Left lung (tissue), 10 donors: Measurements from ENCODE around the gene S100A2. TPM values are rescaled to one million over a fixed set of nuclear protein-coding genes. Genes with fewer than 3 reads are reported as not detected.
A peak's percentile ranks its signal among the peaks of the same experiment; 100 is the strongest.

Source experiments
- ATAC-seq: fragments of 200-7000 bp; cut with Tn5 transposase; one replicate; pipeline ENCODE4 v1.9.1; 2020; ENCODE audit warnings: moderate library complexity
- DNase-seq, 4 donors: peaks; one replicate each; pipeline ENCODE4 v3.0.0-alpha.2; 2013 to 2020
- H3K27ac ChIP-seq, 2 donors: fragments of 200-600 bp; sonication (generic) in 1 of 2; one replicate each; pipeline versions ENCODE4 v1.5.0 to v1.8.0; 2020 to 2021
- H3K27me3 ChIP-seq, 2 donors: fragments of 200-600 bp; sonication (generic) in 1 of 2; one replicate each; pipeline versions ENCODE4 v1.5.0 to v1.8.0; 2020 to 2021
- H3K36me3 ChIP-seq, 2 donors: fragments of 200-600 bp; sonication (generic) in 1 of 2; one replicate each; pipeline versions ENCODE4 v1.5.0 to v1.8.0; 2020 to 2021
- H3K4me1 ChIP-seq, 2 donors: fragments of 200-600 bp; one replicate each; pipeline ENCODE4 v1.8.0; 2021
- H3K4me3 ChIP-seq, 2 donors: fragments of 200-600 bp; sonication (generic) in 1 of 2; one replicate each; pipeline versions ENCODE4 v1.5.0 to v1.8.0; 2020 to 2021; ENCODE audit warnings: mild to moderate bottlenecking in 1 of 2
- H3K9me3 ChIP-seq, 2 donors: fragments of 200-600 bp; sonication (generic) in 1 of 2; one replicate each; pipeline versions ENCODE4 v1.5.0 to v1.8.0; 2020 to 2021
- CTCF ChIP-seq, 2 donors: fragments of 200-600 bp; sonication (generic) in 1 of 2; IDR thresholded peaks; one replicate each; pipeline versions ENCODE4 v1.5.0 to v1.8.0; 2021; ENCODE audit warnings: antibody characterized with exemption in 2 of 2
- intact Hi-C, 2 donors: fragments of 100-400 bp; cut with DNase I; formaldehyde crosslinking; loops; one replicate each; pipeline versions ENCODE4 v1.11.2 to v1.14.2; 2022
- polyA plus RNA-seq, 6 donors: library from polyadenylated mRNA; unstranded; fragments of 120-200 nt; gene quantifications; one replicate each; pipeline ENCODE4 v1.2.1, GENCODE V29; 2013; ENCODE audit not compliant: insufficient read length in 6 of 6
- total RNA-seq, 2 donors: library from RNA; stranded (reverse); fragmentation: NEBNext Ultra II Directional; extraction: Animal tissue kit (Norgen Biotek cat#: 25700); gene quantifications; one replicate each; pipeline ENCODE4 v1.2.1, GENCODE V29; 2021
- donor health status: DM: no; HTN: yes; CAD: no.
- donor health status: DM: no; HTN: no; CAD: no.

The S100A2 gene
- total and polyA plus RNA-seq, 8 donors = 0.51 to 25.9 (median 1.0) TPM

GRCh38 chr1:153613406-153613805 lies 47.8 kb upstream of the S100A2 start:
- intact Hi-C loops = no loop called here
- TF ChIP-seq CTCF (IDR thresholded peaks at IDR 0.05) = no peak
- no peaks in the 10 kb centered on the region for H3K9me3 ChIP-seq
- no peaks in the 10 kb centered on the region for H3K27me3 ChIP-seq
- ATAC-seq (no peak), DNase-seq (no peak)
- H3K27ac ChIP-seq = peak overlapping the region; percentile 75 to 86
- H3K4me3 ChIP-seq = peak overlapping the region in 1 of 2 donors; percentile 51
- peaks cover 38 to 51% of the 10 kb centered on the region in 2 donors for H3K4me1 ChIP-seq
- H3K36me3 ChIP-seq = peaks cover 0 to under 1% of the 10 kb centered on the region in 2 donors

GRCh38 chr1:153612755-153613331 lies 47.2 kb upstream of the S100A2 start, which contains the start of gene S100A16:
S100A16 (minus strand) TSS chr1:153613137; CDS start chr1:153608151, 4,986 bp downstream.
- Histone ChIP-seq H3K4me1 (peaks cover 39 to 48% of the 10 kb centered on the region in 2 donors), H3K9me3 (no peaks in the 10 kb centered on the region), H3K36me3 (no peaks in the 10 kb centered on the region), H3K4me3 (peak within 1 kb of the TSS; percentile 46 to 51), H3K27me3 (no peaks in the 10 kb centered on the region), H3K27ac (peak within 1 kb of the TSS; percentile 75 to 86)
- DNase-seq (peak in 3 of 4 donors; percentile 82 to 92 (median 84)), ATAC-seq (peak; percentile 70)
- TF ChIP-seq CTCF (IDR thresholded peaks at IDR 0.05) = no peak
- intact Hi-C loops = no loop called here

GRCh38 chr1:153612111-153612754 lies 46.6 kb upstream of the S100A2 start:
- peaks cover 0 to 6% of the 10 kb centered on the region in 2 donors for H3K36me3 ChIP-seq
- no peak for TF ChIP-seq CTCF (IDR thresholded peaks at IDR 0.05)
- DNase-seq = peak in 1 of 4 donors; percentile 27
- H3K4me3 ChIP-seq = peak overlapping the region; percentile 46 to 51
- intact Hi-C loops = no loop called here
- H3K27me3 ChIP-seq = no peaks in the 10 kb centered on the region
- H3K27ac ChIP-seq = peak overlapping the region; percentile 75 to 86
- H3K4me1 ChIP-seq = peaks cover 36 to 47% of the 10 kb centered on the region in 2 donors
- no peaks in the 10 kb centered on the region for H3K9me3 ChIP-seq
- peak; percentile 2 for ATAC-seq

- Histone ChIP-seq H3K36me3 (peaks cover 0 to 14% of the 10 kb centered on the region in 2 donors), H3K9me3 (no peaks in the 10 kb centered on the region), H3K4me3 (peak overlapping the region in 1 of 2 donors; percentile 51), H3K4me1 (peaks cover 33 to 44% of the 10 kb centered on the region in 2 donors), H3K27ac (peak overlapping the region in 1 of 2 donors; percentile 82), H3K27me3 (no peaks in the 10 kb centered on the region)
- no peak for TF ChIP-seq CTCF (IDR thresholded peaks at IDR 0.05)
- DNase-seq = no peak
- ATAC-seq = no peak
- intact Hi-C loops = no loop called here
Observed at GRCh38 chr1:153611356-153611755, 45.7 kb upstream of the S100A2 start.

GRCh38 chr1:153610811-153611301 lies 45.2 kb upstream of the S100A2 start:
- Histone ChIP-seq H3K27me3 (no peaks in the 10 kb centered on the region), H3K9me3 (no peaks in the 10 kb centered on the region), H3K36me3 (peaks cover 0 to 17% of the 10 kb centered on the region in 2 donors), H3K4me1 (peaks cover 33 to 39% of the 10 kb centered on the region in 2 donors), H3K27ac (peak overlapping the region; percentile 82 to 88), H3K4me3 (peak overlapping the region in 1 of 2 donors; percentile 51)
- ATAC-seq = no peak
- intact Hi-C loops = no loop called here
- TF ChIP-seq CTCF (IDR thresholded peaks at IDR 0.05) = no peak
- no peak for DNase-seq
